ENCODE data around the gene ACADSB.

ACADSB gene

DNA sequence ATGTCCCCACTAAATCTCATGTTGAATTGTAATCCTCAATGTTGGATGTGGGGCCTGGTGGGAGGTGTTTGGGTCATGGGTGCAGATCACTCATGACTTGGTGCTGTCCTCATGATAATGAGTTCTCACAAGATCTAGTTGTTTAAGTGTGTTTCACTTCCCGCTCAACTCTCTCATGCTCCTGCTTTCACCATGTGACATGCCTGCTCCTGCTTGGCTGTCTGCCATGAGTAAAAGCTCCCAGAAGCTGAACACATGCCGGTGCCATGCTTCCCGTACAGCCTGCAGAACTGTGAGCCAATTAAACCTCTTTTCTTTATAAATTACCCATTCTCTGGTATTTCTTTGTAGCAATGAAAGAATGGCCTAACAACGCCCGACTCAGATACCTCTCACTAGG, 34.8 kb upstream of the ACADSB start:
- no peaks in the 10 kb centered on the region for H3K27me3 ChIP-seq (ENCODE audit: insufficient read depth, low read length)
- H2BK12ac ChIP-seq (ENCODE audit: low read length) = no peak overlapping the region
- no peaks in the 10 kb centered on the region for H3K79me1 ChIP-seq (ENCODE audit: low read length)
- no peak overlapping the region for H2BK5ac ChIP-seq (ENCODE audit: low read depth, low read length, poor library complexity)
- H2BK120ac ChIP-seq (ENCODE audit: insufficient read depth, low read length, poor library complexity) = no peak overlapping the region
- H3K4me2 ChIP-seq (ENCODE audit: low read length) = no peak overlapping the region
- no peak overlapping the region for H4K91ac ChIP-seq (ENCODE audit: low read depth, low read length)
- DNase-seq = no peak
- H4K8ac ChIP-seq (ENCODE audit: low read depth, low read length) = no peak overlapping the region
- no peaks in the 10 kb centered on the region for H3K4me1 ChIP-seq (ENCODE audit: control insufficient read depth in 1 of 2, insufficient read depth in 2 of 2, low read length in 2 of 2)
- no peak overlapping the region for H3K4ac ChIP-seq (ENCODE audit: low read depth, low read length)
- H3K4me3 ChIP-seq (ENCODE audit: low read depth, low read length) = no peak overlapping the region
- H3K9me3 ChIP-seq (ENCODE audit: insufficient read depth, low read depth, low read length) = no peaks in the 10 kb centered on the region
- H3K23ac ChIP-seq (ENCODE audit: low read length) = no peak overlapping the region
- H3K18ac ChIP-seq (ENCODE audit: low read length) = no peak overlapping the region
- H3K14ac ChIP-seq (ENCODE audit: low read length) = no peak overlapping the region
- no peak overlapping the region for H2AK5ac ChIP-seq (ENCODE audit: low read length)
- H2AFZ ChIP-seq (ENCODE audit: insufficient read depth, low read length, poor library complexity) = no peak overlapping the region
- H4K12ac ChIP-seq (ENCODE audit: low read depth, low read length) = no peak overlapping the region
- no CpG with 5 or more reads among the region's 5 CpGs for WGBS (ENCODE audit: extremely low coverage, insufficient coverage, insufficient read length)
- no peaks in the 10 kb centered on the region for H3K79me2 ChIP-seq (ENCODE audit: control insufficient read depth, insufficient read depth, low read length, poor library complexity)
- no peak overlapping the region for H3K27ac ChIP-seq (ENCODE audit: low read depth, low read length)
- H3K36me3 ChIP-seq (ENCODE audit: control insufficient read depth in 1 of 2, insufficient read depth in 2 of 2, low read length in 2 of 2) = no peaks in the 10 kb centered on the region
- H3K9ac ChIP-seq (ENCODE audit: low read length) = no peak overlapping the region

DNA sequence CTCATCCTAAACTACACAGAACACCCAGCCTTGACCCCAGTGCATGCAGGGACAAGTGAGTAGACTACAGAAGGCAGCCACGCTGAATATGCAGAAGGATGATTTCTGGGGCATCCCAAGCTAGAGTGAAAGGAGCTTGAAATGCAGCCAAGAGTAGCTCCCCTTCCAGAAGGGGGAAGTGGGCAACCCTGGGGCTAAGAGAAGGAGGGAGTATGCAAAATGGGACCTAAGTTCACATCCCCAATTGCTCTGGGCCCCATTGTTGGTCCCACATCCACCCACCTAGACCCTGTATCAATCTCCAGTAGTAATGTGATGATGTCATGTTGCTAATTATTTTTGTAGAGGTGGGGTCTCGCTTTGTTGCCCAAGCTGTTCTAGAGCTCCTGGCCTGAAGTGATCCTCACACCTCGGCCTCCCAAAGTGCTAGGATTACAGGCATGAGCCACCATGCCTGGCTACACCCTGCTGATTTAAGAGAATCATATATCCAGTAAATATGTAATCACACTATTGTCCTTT, 34.2 kb upstream of the ACADSB start:
- no peak for DNase-seq
- H3K14ac ChIP-seq (ENCODE audit: low read length) = no peak overlapping the region
- no peak overlapping the region for H3K4ac ChIP-seq (ENCODE audit: low read depth, low read length)
- H3K79me2 ChIP-seq (ENCODE audit: control insufficient read depth, insufficient read depth, low read length, poor library complexity) = no peaks in the 10 kb centered on the region
- H3K18ac ChIP-seq (ENCODE audit: low read length) = no peak overlapping the region
- H3K4me1 ChIP-seq (ENCODE audit: control insufficient read depth in 1 of 2, insufficient read depth in 2 of 2, low read length in 2 of 2) = no peaks in the 10 kb centered on the region
- H3K27ac ChIP-seq (ENCODE audit: low read depth, low read length) = no peak overlapping the region
- H3K9ac ChIP-seq (ENCODE audit: low read length) = no peak overlapping the region
- no peak overlapping the region for H2BK12ac ChIP-seq (ENCODE audit: low read length)
- no peak overlapping the region for H2BK120ac ChIP-seq (ENCODE audit: insufficient read depth, low read length, poor library complexity)
- H3K27me3 ChIP-seq (ENCODE audit: insufficient read depth, low read length) = no peaks in the 10 kb centered on the region
- no peaks in the 10 kb centered on the region for H3K79me1 ChIP-seq (ENCODE audit: low read length)
- no peak overlapping the region for H2AFZ ChIP-seq (ENCODE audit: insufficient read depth, low read length, poor library complexity)
- no peaks in the 10 kb centered on the region for H3K36me3 ChIP-seq (ENCODE audit: control insufficient read depth in 1 of 2, insufficient read depth in 2 of 2, low read length in 2 of 2)
- no CpG with 5 or more reads among the region's 3 CpGs for WGBS (ENCODE audit: extremely low coverage, insufficient coverage, insufficient read length)
- no peak overlapping the region for H3K4me2 ChIP-seq (ENCODE audit: low read length)
- no peak overlapping the region for H2AK5ac ChIP-seq (ENCODE audit: low read length)
- H3K9me3 ChIP-seq (ENCODE audit: insufficient read depth, low read depth, low read length) = no peaks in the 10 kb centered on the region
- no peak overlapping the region for H4K91ac ChIP-seq (ENCODE audit: low read depth, low read length)
- H2BK5ac ChIP-seq (ENCODE audit: low read depth, low read length, poor library complexity) = no peak overlapping the region
- no peak overlapping the region for H4K8ac ChIP-seq (ENCODE audit: low read depth, low read length)
- H3K23ac ChIP-seq (ENCODE audit: low read length) = no peak overlapping the region
- no peak overlapping the region for H4K12ac ChIP-seq (ENCODE audit: low read depth, low read length)
- H3K4me3 ChIP-seq (ENCODE audit: low read depth, low read length) = no peak overlapping the region

GRCh38 chr10:122980209-122981065, 28.4 kb upstream of the ACADSB start, which contains the start of gene PSTK:
TSS of gene PSTK (plus strand) at chr10:122980401. CDS start at chr10:122980480, 79 bp downstream.
- H2AK5ac ChIP-seq (ENCODE audit: low read length) = no peak within 1 kb of the TSS
- peak within 1 kb of the TSS; percentile 99 for H3K18ac ChIP-seq (ENCODE audit: low read length)
- H3K9ac ChIP-seq (ENCODE audit: low read length) = peak within 1 kb of the TSS; percentile 95
- H3K4ac ChIP-seq (ENCODE audit: low read depth, low read length) = peak within 1 kb of the TSS; percentile 91
- peak within 1 kb of the TSS; percentile 98 for H4K8ac ChIP-seq (ENCODE audit: low read depth, low read length)
- peak within 1 kb of the TSS; percentile 91 for H2BK5ac ChIP-seq (ENCODE audit: low read depth, low read length, poor library complexity)
- peak within 1 kb of the TSS; percentile 96 for H2AFZ ChIP-seq (ENCODE audit: insufficient read depth, low read length, poor library complexity)
- H3K14ac ChIP-seq (ENCODE audit: low read length) = peak within 1 kb of the TSS; percentile 96
- H2BK12ac ChIP-seq (ENCODE audit: low read length) = peak within 1 kb of the TSS; percentile 37
- H2BK120ac ChIP-seq (ENCODE audit: insufficient read depth, low read length, poor library complexity) = peak within 1 kb of the TSS; percentile 99
- no peak within 1 kb of the TSS for H3K23ac ChIP-seq (ENCODE audit: low read length)
- H4K91ac ChIP-seq (ENCODE audit: low read depth, low read length) = peak within 1 kb of the TSS; percentile 97
- H3K4me2 ChIP-seq (ENCODE audit: low read length) = peak within 1 kb of the TSS; percentile 81
- H3K36me3 ChIP-seq (ENCODE audit: control insufficient read depth in 1 of 2, insufficient read depth in 2 of 2, low read length in 2 of 2) = no peaks in the 10 kb centered on the region
- peaks cover 2% of the 10 kb centered on the region for H3K79me2 ChIP-seq (ENCODE audit: control insufficient read depth, insufficient read depth, low read length, poor library complexity)
- peaks cover 3% of the 10 kb centered on the region for H3K79me1 ChIP-seq (ENCODE audit: low read length)
- H4K12ac ChIP-seq (ENCODE audit: low read depth, low read length) = peak within 1 kb of the TSS; percentile 99
- H3K27ac ChIP-seq (ENCODE audit: low read depth, low read length) = peak within 1 kb of the TSS; percentile 80
- DNase-seq = peak; percentile 87 to 92
- no peaks in the 10 kb centered on the region for H3K27me3 ChIP-seq (ENCODE audit: insufficient read depth, low read length)
- H3K4me3 ChIP-seq (ENCODE audit: low read depth, low read length) = peak within 1 kb of the TSS; percentile 97
- H3K4me1 ChIP-seq (ENCODE audit: control insufficient read depth in 1 of 2, insufficient read depth in 2 of 2, low read length in 2 of 2) = peaks cover 4% of the 10 kb centered on the region in 2 experiments
- no CpG with 5 or more reads among the region's 73 CpGs for WGBS (ENCODE audit: extremely low coverage, insufficient coverage, insufficient read length)
- no peaks in the 10 kb centered on the region for H3K9me3 ChIP-seq (ENCODE audit: insufficient read depth, low read depth, low read length)

DNA sequence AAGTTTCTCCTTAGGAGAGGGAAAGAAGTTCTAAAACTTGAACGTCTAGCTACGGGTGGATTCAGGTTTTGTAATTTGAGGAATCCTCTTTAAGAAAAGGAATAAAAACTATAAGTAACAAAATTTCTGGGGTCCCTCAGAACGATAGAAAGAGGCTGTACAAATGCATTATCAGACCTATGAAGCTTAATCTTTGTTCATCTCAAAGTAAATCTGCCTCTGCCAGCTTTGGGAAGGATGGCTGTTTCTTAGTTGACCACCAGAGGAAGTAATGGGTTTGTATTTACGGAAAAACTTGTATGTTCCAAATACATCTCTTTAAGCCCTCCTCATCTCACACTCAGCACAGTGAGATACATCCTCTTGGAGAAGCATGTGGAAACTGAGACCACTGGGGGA, 27.7 kb upstream of the ACADSB start:
- Histone ChIP-seq H3K4me1 (ENCODE audit: control insufficient read depth in 1 of 2, insufficient read depth in 2 of 2, low read length in 2 of 2) (peaks cover 4% of the 10 kb centered on the region in 2 experiments), H3K23ac (ENCODE audit: low read length) (no peak overlapping the region), H2BK5ac (ENCODE audit: low read depth, low read length, poor library complexity) (no peak overlapping the region), H2AFZ (ENCODE audit: insufficient read depth, low read length, poor library complexity) (peak overlapping the region; percentile 48), H2BK12ac (ENCODE audit: low read length) (no peak overlapping the region), H3K9me3 (ENCODE audit: insufficient read depth, low read depth, low read length) (no peaks in the 10 kb centered on the region), H2AK5ac (ENCODE audit: low read length) (no peak overlapping the region), H3K36me3 (ENCODE audit: control insufficient read depth in 1 of 2, insufficient read depth in 2 of 2, low read length in 2 of 2) (no peaks in the 10 kb centered on the region), H3K79me2 (ENCODE audit: control insufficient read depth, insufficient read depth, low read length, poor library complexity) (peaks cover 2% of the 10 kb centered on the region), H3K4me2 (ENCODE audit: low read length) (peak overlapping the region; percentile 66), H3K4ac (ENCODE audit: low read depth, low read length) (no peak overlapping the region), H2BK120ac (ENCODE audit: insufficient read depth, low read length, poor library complexity) (no peak overlapping the region), H3K9ac (ENCODE audit: low read length) (no peak overlapping the region), H3K4me3 (ENCODE audit: low read depth, low read length) (no peak overlapping the region), H4K8ac (ENCODE audit: low read depth, low read length) (no peak overlapping the region), H3K27me3 (ENCODE audit: insufficient read depth, low read length) (no peaks in the 10 kb centered on the region), H4K91ac (ENCODE audit: low read depth, low read length) (no peak overlapping the region), H3K14ac (ENCODE audit: low read length) (no peak overlapping the region), H3K27ac (ENCODE audit: low read depth, low read length) (no peak overlapping the region), H3K79me1 (ENCODE audit: low read length) (peaks cover 3% of the 10 kb centered on the region), H3K18ac (ENCODE audit: low read length) (no peak overlapping the region), H4K12ac (ENCODE audit: low read depth, low read length) (no peak overlapping the region)
- peak in 1 of 2 donors; percentile 50 for DNase-seq
- no CpG with 5 or more reads among the region's 4 CpGs for WGBS (ENCODE audit: extremely low coverage, insufficient coverage, insufficient read length)

Data from trophoblast cell (in vitro differentiated cells and primary cell).